DMS153 (cell line): ENCODE measurements around the gene SORBS1.

ENCODE experiments used
- DNase-seq: peaks from one replicate; lab custom pipeline; 2025; lab: John Stamatoyannopoulos, UW

SORBS1 gene

DNA sequence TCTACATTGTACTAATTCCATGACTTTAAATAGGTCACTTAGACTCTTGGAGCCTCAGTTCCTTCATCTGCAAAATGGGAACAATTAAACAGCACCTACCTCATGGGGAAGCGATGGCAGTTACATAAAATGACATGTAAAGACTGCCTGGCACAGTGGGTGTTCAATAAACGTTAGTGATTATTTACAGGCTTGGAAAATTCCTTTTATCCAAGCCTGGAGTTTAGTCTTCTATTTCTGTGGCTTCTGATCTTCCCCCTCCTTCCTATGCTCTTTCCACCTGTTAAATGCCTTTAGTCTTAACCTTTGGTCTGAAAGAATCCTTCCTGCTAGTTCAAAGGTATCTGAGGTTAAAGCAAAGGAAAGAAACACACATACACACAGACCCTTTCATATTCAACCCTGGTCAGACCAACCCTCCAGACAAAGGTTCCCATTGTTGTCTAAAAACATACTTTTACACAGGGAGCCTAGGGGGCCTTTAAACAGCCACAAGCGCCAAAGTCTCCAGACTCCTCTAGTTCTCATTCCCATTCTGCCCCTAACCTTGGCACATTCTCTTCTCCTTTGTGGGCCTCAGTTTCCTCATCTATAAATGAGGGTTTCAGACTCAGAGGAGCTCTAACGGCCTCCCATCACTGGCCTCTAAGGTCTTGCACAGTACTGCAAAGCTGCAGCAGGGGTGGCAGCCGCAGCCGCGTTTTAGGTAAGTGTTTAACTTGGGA, 21.4 kb downstream of the SORBS1 start:
- no peak for DNase-seq

DNA sequence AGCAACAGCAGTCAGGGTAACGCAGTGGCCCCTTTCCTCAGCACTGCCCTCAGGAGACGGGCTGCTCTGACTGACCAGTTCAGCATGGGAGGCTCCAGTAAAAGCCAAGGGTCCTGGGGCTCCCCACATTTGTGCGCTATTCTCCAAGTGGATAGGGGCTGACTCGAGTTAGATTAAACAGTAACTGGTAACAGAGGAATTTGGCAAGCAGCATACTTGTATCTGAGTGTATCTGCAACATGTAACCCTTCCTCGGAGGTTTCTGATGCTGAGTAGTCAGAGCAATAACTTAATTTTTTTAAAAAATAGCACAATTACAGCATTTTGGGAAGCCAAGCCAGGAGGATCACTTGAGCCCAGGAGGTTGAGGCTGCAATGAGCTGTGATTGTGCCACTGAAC, 22.8 kb downstream of the SORBS1 start:
- DNase-seq, result no peak

DNA sequence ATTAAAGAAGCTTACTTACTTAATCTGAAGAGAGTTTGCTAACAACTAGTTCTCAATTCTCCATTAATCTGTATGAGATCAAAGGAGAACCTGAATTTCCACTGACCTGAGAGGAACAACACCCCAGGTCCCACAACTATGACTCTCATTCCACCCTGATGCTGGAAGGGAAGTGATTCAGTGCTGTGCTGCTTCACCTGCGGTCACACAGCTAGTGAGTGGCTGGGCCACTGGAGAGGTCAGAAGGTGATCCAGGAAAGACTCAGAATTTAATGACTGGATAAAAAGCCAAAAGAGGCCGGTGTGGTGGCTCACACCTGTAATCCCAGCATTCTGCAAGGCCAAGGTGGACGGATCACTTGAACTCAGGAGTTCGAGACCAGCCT, 23.6 kb downstream of the SORBS1 start:
- no peak for DNase-seq

DNA sequence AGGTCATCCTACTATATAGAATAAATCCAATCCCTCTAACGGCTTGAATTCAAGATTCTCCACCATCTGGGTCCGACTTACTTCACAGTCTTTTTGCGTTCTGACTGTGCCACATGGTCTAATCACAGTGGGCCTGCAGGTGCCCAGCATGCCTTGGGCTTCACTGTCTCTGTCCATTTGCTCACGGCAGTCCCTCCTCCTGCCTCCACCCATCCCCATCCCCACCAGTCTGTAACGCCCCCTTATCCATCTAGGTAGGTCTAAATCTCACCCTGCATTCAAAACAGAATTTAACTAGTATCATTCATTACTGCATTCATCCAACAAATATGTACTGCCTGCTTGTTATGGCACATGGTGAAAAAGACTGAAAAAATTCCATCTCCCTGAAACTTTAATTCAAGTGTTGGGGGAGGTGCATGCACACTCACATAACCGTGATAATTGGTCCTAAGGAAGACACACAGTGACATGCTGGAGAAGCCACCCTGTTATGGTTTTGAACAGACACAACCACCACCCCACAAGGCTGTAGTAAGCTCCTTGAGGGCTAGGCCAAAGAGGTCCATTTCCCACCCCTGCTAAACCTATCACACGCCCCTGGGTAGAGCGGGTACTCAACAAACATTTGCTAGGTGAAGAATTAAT, 24.2 kb downstream of the SORBS1 start:
- DNase-seq, result no peak

DNA sequence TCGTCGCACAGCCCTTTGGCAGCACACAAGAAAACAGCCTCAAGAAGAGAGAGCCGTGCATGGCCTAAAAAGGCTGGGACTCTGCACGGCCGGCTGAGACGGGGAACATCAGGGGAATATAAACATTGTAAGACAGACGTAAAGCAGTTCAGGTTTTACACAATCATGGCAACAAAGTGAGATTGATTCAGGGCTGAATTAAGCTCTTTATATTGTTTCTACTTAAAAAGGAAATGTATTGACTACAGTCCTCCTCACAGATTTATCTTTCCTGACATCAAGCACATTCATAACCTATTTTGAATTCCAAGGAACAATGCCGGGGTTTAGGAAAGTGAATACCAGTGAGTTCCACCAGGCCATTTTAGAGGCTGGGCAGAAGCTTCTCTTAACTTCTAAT, 25.2 kb downstream of the SORBS1 start:
- no peak for DNase-seq

DNA sequence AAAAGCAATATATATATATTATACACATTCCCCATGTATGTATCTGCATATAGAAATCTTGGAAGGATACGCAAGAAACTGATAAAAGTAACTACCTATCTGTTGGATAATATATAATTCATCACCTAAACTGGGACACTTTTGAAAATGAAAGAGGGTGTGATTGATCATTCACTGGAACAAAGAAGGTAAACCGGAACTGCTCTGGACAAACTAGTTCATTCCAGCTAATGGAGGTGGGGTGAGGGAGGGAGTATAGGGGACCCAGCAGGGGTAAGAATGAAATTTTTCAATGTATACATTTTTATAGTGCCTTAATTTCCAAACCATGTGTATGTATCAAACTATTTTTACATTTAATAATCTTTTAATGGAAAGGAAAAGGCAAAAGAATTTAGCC, 25.6 kb downstream of the SORBS1 start:
- DNase-seq, result no peak

DNA sequence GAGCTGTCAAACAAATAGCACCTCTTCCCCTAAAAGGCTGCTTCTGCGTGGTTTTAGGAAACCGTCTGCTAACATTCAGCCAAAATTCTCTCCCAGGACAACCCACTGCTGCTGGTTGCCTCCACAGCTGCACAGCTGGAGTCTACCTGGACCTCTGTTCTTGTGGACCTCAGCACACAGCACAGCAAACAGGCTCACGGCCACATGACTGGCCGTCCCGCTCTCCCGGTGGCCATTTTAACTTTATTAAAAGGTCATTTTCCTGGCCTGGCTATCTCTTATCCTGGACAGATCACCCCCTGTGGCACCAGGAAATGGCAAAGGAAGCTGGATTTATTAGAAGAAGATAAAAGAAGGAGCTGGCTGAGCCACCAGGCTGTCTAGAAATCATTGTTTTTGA, 27.6 kb downstream of the SORBS1 start:
- no peak for DNase-seq

DNA sequence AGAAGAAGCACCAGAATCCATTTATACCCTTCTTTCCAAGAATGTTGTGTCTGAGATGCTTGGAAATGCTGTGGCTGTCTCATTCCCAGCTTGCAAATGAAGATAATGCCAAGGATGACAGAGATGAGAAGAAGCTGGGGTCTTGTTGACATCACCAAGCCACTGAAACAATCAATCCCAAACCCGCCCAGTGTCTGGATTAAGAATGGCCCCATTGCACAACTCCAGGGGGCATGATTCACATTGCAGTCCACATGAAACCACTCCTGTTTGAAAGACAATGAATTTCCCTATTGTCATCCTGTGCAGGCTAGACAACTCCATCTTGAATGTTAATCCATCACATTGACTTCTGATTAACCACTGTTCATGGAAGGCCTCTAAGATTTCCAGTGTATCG, 28.6 kb downstream of the SORBS1 start:
- no peak for DNase-seq

DNA sequence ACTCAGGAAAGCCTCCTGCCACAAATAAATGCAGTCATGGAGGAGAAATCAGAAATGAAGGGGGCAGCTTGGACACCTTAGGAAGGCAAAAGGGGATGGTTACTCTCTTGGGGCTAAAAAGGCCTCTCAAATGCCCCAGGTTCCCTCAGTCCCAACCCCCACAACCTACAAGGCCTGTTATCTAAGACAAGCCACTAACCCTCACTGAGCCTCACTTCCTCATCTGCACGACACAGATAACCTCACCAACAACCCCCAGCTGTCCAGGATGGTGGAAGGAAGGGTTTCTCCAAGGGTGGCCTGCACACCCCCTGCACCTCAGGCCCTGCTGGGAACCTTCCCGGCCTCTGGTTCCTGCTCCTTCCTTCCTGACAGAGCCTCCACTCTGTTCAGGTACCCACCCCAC, 29.2 kb downstream of the SORBS1 start:
- no peak for DNase-seq

DNA sequence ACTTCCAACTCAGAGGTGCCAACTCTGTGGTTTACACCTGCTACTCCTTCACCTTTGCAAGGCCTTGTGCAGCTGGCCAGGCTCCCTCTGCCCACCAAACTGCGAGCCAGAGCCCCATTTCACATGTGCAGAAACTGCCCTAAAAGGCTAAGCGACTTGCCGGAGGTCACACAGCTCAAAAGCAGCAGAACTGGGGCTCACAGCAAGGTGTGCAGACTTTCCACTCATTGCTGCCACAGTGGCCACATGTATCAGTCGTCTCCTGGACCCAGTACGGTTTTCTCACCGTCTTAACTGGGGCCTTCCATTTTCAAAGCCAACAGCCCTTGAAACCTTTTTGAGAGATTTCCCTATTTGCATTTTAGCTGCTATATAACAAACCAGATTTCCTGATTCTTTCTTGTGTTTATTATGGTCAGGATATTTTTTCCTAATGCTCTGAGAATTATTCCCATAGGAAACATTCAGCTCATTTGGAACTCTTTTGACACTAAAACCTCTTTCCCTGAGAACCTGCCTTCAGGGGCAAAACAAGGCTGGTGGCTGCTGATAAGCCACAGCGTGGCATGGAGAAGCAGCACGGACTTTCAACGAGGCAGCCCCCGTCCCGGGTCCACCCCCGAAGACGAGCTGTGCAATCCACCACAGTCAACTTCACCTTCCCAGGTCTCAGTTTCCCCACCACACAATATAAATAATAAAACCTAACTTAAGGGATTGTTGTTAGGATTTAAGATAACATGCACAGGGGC, 29.9 kb downstream of the SORBS1 start:
- DNase-seq, result no peak

DNA sequence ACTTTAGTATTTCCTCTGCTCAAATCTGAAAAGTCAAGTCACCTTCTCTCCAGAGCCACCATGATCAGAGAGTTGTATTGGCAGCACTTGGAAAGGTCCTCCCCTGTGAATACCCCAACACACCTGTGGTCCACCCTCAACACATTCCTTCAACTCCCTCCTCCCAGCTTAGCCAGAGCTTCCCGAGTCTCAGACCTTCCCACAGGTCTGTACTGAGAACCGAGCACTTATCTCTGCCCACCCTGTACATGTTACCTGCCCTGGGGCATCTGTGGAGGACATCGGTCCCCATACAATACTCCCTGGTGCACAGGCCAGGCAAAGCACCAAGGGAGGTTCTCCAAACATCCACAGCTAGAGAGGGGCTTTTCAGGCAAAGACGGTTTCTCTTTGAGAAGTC, 30.6 kb downstream of the SORBS1 start:
- DNase-seq, result no peak

DNA sequence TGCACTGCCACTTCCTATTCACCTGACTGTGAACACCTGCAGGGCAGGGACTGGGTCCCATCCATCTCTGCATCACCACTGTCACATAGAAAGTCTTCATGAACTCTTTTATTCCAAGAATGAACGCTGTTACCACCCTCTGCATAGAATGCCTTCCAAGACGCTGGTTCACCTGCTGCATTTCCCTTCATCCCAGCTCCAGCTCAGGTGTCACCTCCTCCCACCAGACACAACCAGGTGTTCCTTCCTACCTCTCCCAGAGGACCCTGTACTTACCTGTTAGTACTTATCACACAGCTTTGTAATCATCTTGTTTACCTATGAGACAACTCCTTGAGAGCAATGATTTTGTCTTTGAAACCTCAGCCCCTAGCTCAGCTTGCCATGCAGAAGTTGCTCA, 31.1 kb downstream of the SORBS1 start:
- no peak for DNase-seq

DNA sequence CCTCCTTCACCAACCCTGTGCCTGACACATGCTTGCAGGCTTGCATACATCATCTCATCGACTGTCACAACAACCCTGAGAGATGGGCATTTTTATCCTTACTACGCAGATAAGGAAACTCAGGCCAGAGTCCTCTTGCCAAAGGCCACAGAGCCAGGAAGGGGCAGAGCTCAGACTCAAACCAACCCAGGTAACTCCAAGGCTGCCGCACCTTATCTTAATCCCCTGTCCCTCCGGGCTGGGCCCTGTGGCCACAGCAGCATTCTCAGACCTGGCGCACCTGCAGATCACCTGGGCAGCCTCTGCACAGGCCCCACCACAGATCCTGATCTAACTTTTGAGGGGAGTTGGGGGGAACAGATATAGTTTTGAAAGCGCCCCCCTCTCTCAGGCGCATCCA, 35.1 kb downstream of the SORBS1 start:
- no peak for DNase-seq

DNA sequence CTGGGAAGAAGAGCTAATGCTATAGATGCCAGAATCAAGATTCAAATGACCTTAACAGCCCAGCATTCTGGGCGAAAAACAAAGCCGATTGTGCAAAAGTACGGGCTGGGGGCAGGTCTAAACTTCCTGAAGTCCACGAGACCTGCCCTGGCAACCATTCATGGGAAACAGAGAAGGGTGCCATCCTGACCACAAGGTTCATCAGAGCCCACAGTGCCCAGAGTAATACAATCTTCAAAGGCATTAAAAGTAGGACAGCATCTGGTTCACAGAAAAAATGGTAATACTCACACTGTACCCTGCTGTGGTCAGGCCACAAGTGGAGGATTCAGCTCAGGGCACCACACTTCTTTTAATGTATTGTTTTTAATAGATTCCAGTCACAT, 36.1 kb downstream of the SORBS1 start:
- no peak for DNase-seq

DNA sequence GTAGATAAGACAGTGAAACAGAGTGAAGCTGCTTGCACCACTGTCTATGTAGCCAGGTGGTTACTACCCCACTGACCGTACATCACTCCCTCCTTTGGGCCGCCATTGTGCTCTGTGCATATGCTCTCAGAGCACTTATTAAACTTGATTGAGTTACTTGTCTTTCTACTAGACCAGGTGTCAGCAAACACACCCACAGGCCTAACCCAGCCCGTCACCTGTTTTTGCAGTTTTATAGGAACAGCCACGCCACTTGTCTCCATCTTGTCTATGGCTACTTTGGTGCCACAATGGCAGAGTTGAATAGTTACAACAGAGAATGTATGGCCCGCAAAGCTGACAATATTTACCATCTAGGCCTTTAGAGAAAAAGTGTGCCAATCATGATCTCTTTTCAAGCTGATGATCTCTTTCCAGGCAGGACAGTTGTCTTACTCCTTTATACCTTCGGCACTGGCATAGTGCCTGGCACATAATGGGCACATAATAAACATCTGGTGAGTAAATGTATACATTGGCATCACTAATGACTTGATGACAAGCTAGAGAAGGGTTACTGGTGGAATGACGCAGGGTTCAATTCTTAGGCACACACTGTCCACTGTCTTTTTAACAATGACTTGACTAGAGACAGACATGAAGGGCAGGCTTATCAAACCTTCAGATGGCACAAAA, 36.7 kb downstream of the SORBS1 start:
- no peak for DNase-seq

DNA sequence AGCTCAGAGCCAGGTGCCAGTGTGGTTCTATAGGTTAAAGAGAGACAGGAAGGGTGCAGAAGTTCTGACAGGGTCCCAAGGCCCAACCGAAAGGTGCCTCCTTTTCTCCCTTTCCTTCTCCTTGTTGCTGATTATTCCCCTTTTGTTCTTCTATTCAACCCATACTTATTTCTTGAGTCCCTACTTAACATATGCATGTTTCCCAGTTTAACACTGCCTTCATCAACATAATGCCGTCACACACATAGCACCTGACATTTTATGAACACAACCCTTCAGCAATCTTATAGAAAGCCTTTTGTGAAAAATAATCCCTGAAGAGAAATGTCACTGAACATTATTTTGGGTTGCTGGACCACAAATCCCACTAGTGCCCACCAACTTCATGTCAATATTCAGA, 39.1 kb downstream of the SORBS1 start:
- DNase-seq, result no peak

DNA sequence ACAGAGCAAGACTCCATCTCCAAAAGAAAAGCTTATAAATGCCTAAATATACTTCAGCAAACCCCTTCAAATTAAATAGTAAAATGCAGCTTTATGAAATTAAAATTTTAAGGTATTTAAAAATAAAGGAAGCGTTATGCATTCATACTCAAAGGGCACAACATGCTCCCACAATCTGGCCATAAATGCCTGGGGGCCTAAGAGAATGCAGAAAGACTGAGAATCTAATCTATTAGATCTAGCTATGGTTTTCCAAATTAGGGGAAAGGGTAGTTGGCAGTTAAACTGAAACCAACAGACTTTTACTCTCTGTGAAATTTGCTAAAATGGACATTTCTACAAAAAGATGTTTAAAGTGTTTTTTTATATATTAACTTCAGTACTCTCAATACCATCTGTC, 40.6 kb downstream of the SORBS1 start:
- no peak for DNase-seq

DNA sequence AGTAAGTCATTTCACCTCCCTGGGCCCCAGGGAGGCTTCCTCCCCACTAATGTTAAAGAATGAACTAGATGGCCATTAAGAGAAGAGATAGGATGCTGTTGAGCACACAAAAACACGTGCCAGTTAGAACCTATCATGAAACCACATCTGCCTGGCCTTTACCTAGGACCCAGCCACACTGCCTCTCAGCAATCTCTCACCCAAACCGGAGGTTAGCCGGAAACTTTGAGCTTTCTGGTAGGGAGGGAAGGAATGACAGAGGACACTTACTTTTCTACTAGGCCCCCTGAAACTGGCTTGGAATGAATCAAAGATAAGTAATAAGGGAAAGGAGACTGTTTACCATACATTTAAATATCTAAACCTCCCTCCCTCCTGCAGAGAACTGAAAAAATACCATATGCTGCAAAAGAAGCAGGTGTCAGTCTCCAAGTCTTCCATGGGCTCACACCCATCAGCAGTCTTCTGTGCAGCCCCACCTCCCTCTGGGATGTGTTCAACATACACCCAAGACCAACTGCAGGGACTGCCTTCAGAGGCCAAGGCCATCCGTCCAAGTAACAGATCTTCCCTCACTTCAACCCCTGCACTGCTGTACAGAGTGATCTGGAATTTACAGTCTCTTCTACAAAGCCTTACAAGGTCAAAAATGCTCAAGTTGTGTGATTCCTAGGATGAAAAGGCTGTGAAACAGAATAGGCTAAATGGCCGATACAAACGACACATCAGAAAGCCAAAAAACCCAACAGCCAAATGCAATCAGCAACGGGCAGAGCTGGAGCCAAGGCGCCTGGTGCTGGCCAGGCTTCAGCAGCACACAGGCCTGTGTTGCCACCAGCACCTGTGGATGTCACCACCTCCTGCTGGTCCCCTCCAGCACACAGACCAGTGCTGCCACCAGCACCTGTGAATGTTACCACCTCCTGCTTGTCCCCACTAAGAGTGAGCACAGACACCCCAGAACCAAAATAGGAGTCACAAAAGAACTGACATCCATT, 42.4 kb downstream of the SORBS1 start:
- DNase-seq, result no peak

DNA sequence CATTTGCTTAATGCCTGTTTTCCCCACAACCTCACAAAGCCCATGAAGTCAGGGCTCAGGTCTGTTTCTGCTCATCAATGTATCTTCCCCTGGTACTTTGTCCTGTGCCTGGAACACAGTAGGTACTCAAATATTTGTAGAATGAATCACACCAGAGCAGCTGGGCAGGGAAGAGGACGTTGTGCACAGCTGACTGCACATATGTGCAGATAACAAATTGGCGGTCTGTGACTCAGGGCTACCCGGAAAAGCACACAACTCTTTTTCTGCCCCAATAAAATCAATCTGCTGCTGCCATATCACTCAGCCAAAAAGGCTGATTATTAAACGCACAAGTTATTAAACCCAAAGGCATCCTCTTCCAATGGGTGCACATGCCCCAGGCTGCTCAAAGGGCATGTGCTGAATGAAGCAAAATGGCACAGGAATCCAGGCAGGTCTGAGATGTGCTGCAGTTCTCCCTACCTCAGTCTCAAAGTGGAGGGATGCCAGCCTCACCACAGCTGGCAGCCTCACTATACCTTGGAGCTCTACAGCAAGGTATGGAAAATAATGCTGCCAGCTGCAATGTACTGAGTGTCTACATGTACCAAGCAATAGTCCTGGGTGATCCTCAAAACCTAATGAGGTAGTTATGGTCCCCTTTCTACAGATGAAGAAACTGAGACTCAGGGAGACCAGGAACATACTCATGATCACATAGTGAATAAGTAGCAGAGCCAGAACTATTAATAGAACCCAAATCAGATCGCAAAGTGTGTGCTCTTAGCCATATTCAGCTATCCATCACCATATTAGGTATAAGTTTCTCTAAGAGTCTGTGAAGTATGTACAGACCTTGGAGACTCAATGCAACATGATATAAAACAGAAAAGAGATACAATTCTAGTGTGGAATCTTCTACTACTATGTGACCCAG, 43.4 kb downstream of the SORBS1 start:
- no peak for DNase-seq

DNA sequence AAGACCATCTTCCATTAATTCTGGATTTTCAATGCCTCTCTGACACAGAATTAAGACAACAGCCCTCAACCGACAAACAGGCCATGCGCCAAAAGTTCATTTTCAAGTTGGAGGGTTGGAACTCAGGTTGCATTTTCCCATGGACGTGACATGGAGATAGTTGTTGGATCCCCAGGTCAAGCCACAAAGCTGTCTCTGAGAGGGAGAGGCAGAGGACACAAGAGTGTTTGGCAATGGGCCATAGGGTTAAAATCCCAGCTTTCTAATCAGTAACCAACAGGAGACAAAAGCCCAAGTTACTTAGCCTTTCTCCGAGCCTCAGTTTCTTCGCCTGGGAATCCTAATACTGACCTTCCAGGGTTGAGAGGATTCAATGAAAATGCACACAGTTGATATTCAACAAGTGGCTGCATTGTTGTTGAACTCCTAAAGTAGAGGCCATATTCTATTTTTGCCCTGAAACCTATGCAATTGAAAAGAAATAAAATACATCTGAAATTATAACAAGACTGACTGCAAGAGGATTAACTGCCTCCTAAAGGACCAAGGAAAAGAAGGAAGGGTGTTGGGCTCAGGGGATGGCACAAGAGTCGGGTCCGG, 44.3 kb downstream of the SORBS1 start:
- DNase-seq, result no peak
